Right lobe of liver (tissue), 6 donors: ENCODE data around the gene CYB561D1. TPM values are rescaled to one million over a fixed set of nuclear protein-coding genes. Genes with fewer than 3 reads are reported as not detected.
A peak's percentile ranks its signal among the peaks of the same experiment; 100 is the strongest.

Source experiments
- ATAC-seq, 4 donors: fragments of 200-7000 bp; cut with Tn5 transposase; one replicate each; pipeline ENCODE4 v1.9.1; 2020; ENCODE audit warnings: mild to moderate bottlenecking in 4 of 4, moderate library complexity in 4 of 4
- DNase-seq, 3 donors: peaks; one replicate each; pipeline ENCODE4 v3.0.0-alpha.2; 2020
- H3K27ac ChIP-seq, 3 donors: fragments of 200-600 bp; one replicate each; pipeline ENCODE4 v1.8.0; 2022
- H3K27me3 ChIP-seq, 2 donors: fragments of 200-600 bp; one replicate each; pipeline ENCODE4 v1.8.0; 2022
- H3K36me3 ChIP-seq, 4 donors: fragments of 200-600 bp; sonication (generic) in 1 of 4; one replicate each; pipeline versions ENCODE4 v1.5.1 to v1.8.0; 2017 to 2022; ENCODE audit warnings: control low read depth in 1 of 4
- H3K4me1 ChIP-seq, 4 donors: fragments of 200-600 bp; sonication (generic) in 1 of 4; one replicate each; pipeline versions ENCODE4 v1.5.1 to v1.8.0; 2017 to 2022; ENCODE audit warnings: control low read depth in 1 of 4
- H3K4me3 ChIP-seq, 3 donors: fragments of 200-600 bp; one replicate each; pipeline ENCODE4 v1.8.0; 2022
- H3K9me3 ChIP-seq, 4 donors: fragments of 200-600 bp; sonication (generic) in 1 of 4; one replicate each; pipeline versions ENCODE4 v1.5.1 to v1.8.0; 2017 to 2022; ENCODE audit warnings: control low read depth in 1 of 4
- CTCF ChIP-seq, 4 donors: fragments of 200-600 bp in 3 of 4; fragments of 450-650 bp in 1 of 4; IDR thresholded peaks; one replicate each; pipeline versions ENCODE4 v1.5.1 to v1.8.0; 2016 to 2022; ENCODE audit warnings: antibody characterized with exemption in 4 of 4, mild to moderate bottlenecking in 2 of 4
- POLR2A ChIP-seq: fragments of 450-650 bp; IDR thresholded peaks from one replicate; pipeline ENCODE4 v1.6.1; 2017; ENCODE audit warnings: antibody characterized with exemption, mild to moderate bottlenecking
- WGBS: methylation state at CpG from one replicate; pipeline ENCODE4 v1.1.6; 2018; ENCODE audit warnings: low coverage, low lambda C conversion rate; ENCODE audit not compliant: insufficient coverage; ENCODE audit errors: missing lambda C conversion rate; 5-methylcytosine and 5-hydroxymethylcytosine counted together
- intact Hi-C, 2 donors: fragments of 100-400 bp; cut with DNase I; formaldehyde crosslinking; loops; one replicate each; pipeline versions ENCODE4 v1.11.2 to v1.14.1; 2022
- total RNA-seq, 6 experiments: library from RNA; depleted of rRNA in 2 of 6; stranded (reverse); fragments of >200 nt in 2 of 6; fragmentation: NEBNext Ultra II Directional in 3 of 6; extraction: Animal tissue kit (Norgen Biotek cat#: 25700) in 3 of 6; gene quantifications; one replicate each; pipeline versions ENCODE4 v1.1.0 to v1.2.4, GENCODE V29; 2016 to 2023
- donor health status: DM: no; HTN: yes; CAD: no.
- donor health status: DM: no; HTN: no; CAD: no.
- donor health status: DM: no; HTN: no; CAD: no.
- donor health status: DM: no; HTN: yes; CAD: no.
- donor health status: DM: no; HTN: yes; CAD: no.

CYB561D1 gene
- total RNA-seq, 6 experiments from 2014 or later, result 1.5 to 3.1 (median 2.4) TPM

GRCh38 chr1:109474697-109475096, 19.2 kb upstream of the CYB561D1 start:
- WGBS, result 83% methylated on average over 1 of the region's 1 CpG
- Histone ChIP-seq H3K27ac (no peak overlapping the region), H3K36me3 (no peaks in the 10 kb centered on the region), H3K27me3 (no peaks in the 10 kb centered on the region), H3K4me1 (no peaks in the 10 kb centered on the region), H3K4me3 (no peak overlapping the region), H3K9me3 (no peaks in the 10 kb centered on the region)
- TF ChIP-seq POLR2A, result no peak
- TF ChIP-seq CTCF (IDR thresholded peaks at IDR 0.05), result no peak
- intact Hi-C loops, result no loop called here
- ATAC-seq (no peak), DNase-seq (peak in 1 of 3 donors; percentile 25)

- no peak for DNase-seq
- Histone ChIP-seq H3K36me3 (no peaks in the 10 kb centered on the region), H3K27me3 (no peaks in the 10 kb centered on the region), H3K4me1 (no peaks in the 10 kb centered on the region), H3K4me3 (no peak overlapping the region), H3K27ac (no peak overlapping the region), H3K9me3 (no peaks in the 10 kb centered on the region)
- TF ChIP-seq CTCF (IDR thresholded peaks at IDR 0.05) (no peak), POLR2A (no peak)
- intact Hi-C loops, result no loop called here
- no peak for ATAC-seq
- WGBS, result 85% methylated on average over 9 of the region's 9 CpGs
These were observed 18.6 kb upstream of the CYB561D1 start for GRCh38 chr1:109475261-109475660.

GRCh38 chr1:109476825-109477224, 17.1 kb upstream of the CYB561D1 start:
- Histone ChIP-seq H3K4me1 (no peaks in the 10 kb centered on the region), H3K9me3 (no peaks in the 10 kb centered on the region), H3K27ac (no peak overlapping the region), H3K4me3 (no peak overlapping the region), H3K27me3 (no peaks in the 10 kb centered on the region), H3K36me3 (no peaks in the 10 kb centered on the region)
- TF ChIP-seq CTCF (IDR thresholded peaks at IDR 0.05), result no peak
- TF ChIP-seq POLR2A, result no peak
- no peak for DNase-seq
- no peak for ATAC-seq
- intact Hi-C loops, result no loop called here
- WGBS, result 90% methylated on average over 8 of the region's 8 CpGs

GRCh38 chr1:109477821-109478220, 16.1 kb upstream of the CYB561D1 start:
- ATAC-seq (no peak), DNase-seq (no peak)
- no peak overlapping the region for H3K27ac ChIP-seq
- intact Hi-C loops, result no loop called here
- no peaks in the 10 kb centered on the region for H3K9me3 ChIP-seq
- TF ChIP-seq POLR2A, result no peak
- TF ChIP-seq CTCF (IDR thresholded peaks at IDR 0.05), result no peak
- H3K4me1 ChIP-seq, result no peaks in the 10 kb centered on the region
- H3K27me3 ChIP-seq, result no peaks in the 10 kb centered on the region
- no CpG with 5 or more reads among the region's 6 CpGs for WGBS
- H3K36me3 ChIP-seq, result no peaks in the 10 kb centered on the region
- no peak overlapping the region for H3K4me3 ChIP-seq

- no peak for DNase-seq
- ATAC-seq, result no peak
- Histone ChIP-seq H3K4me3 (no peak overlapping the region), H3K4me1 (no peaks in the 10 kb centered on the region), H3K36me3 (no peaks in the 10 kb centered on the region), H3K27me3 (no peaks in the 10 kb centered on the region), H3K9me3 (no peaks in the 10 kb centered on the region), H3K27ac (no peak overlapping the region)
- intact Hi-C loops, result no loop called here
- WGBS, result 58% methylated on average over 7 of the region's 7 CpGs
- no peak for TF ChIP-seq POLR2A
- TF ChIP-seq CTCF (IDR thresholded peaks at IDR 0.05), result no peak
These were observed 15.1 kb upstream of the CYB561D1 start for GRCh38 chr1:109478806-109479205.
